CD4-positive, alpha-beta T cell treated with Interleukin-2 at 100 ng/mL for 4 hours (primary cell): Measurements from ENCODE around the gene PEPD.

Experiments used
- DNase-seq: peaks from one replicate; pipeline ENCODE4 v3.0.0-alpha.2; 2020; ENCODE audit warnings: low spot score

PEPD gene

GRCh38 chr19:33511346-33511745 lies 10.2 kb downstream of the PEPD start:
- DNase-seq = no peak

GRCh38 chr19:33510462-33511194 lies 11.0 kb downstream of the PEPD start:
- no peak for DNase-seq

GRCh38 chr19:33509774-33510173 lies 11.8 kb downstream of the PEPD start:
- no peak for DNase-seq

DNA sequence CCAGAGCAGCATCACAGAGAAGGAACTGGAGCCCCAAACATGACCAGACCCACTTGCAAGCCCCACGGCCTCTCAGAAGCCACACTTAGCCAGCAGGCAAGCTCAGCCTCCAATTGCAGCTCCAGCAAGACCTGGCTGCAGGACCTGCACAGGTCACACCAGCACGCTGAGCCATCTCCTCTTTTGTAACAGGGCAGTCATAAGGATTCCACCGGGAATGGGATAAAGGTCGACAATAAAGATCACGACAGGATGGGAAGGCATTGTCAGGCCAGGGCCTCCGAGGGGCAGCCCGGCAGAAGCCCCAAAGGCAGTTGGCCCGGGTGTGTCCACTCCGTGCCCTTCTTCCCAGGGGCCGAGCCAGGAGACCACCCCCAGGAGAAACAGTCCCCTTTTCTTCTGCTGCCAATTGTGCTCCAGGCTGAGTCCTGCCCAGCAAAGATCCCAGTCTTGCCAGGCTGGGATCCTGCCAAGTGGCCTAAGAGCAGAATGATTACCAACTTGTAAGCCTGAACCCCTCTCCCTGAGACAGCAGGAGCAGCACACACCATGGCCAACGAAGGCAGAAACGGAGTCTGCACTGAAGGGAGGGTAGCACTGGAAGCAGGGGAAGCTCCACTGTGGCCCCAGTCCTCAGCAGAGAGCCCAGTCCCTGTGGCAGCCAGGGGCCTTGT lies 12.5 kb downstream of the PEPD start:
- DNase-seq = no peak

DNA sequence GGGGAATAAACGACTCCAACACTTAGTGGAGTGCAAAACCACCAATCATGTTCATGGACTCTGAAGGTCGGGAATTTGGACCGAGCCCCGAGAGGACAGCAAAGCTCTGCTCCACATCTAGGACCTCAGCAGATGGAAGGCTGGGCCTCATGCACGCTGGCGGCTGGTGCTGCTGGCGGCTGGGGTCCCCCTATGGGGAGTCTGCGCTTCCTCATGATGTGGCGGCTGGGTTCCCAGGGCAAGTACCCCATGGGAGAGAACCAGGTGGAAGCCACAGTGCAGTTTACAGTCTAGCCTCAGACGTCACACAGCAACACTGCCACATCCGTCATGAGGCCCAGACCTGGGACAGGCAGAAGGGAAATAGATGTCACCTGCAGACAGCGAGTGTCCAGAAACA lies 13.2 kb downstream of the PEPD start:
- no peak for DNase-seq

DNA sequence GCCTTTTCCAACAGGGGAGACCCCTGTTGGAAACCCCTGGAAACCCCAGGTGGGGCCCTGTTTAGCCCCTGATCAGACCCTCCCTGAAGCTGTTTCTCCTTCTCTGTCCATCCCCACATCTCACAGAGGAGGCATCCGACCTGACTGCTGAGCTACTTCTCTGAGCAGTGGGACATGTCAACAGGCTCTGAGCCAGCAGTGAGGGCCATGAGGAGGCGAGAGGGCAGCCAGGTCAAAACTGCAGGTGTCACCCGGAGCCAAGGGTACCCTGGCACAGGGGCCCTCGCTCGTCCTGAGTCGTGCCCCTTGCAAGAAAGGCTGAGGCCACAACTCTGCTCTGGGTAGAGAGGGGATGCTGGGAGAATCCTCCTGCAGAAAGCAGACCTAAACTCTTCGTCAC lies 13.6 kb downstream of the PEPD start:
- DNase-seq = no peak

GRCh38 chr19:33507021-33507956 lies 14.3 kb downstream of the PEPD start:
- DNase-seq = no peak

DNA sequence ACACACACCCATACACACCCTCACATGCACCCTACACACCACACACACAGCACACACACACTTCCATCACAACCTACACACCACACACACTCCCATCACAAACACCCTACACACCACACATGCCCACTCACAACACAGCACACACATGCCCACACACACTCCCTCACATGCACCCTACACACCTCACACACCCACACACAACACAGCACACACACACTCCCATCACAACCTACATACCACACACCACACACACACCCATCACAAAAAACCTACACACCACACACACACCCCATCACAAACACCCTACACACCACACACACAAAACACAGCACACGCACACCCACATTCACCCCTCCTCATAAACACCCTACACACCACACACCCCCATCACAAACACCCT lies 15.1 kb downstream of the PEPD start:
- DNase-seq = no peak

DNA sequence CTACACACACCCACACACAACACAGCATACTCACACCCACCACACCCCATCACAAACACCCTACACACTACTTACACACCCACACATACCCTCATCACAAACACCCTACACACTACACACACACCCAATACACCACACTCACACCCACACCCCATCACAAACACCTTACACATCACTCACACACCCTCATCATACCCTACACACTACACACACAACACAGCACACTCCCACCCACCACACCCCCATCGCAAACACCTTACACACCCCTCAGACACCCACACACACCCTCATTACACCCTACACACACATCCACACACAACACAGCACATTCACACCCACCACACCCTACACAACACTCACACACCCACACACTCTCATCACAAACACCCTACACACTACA lies 15.8 kb downstream of the PEPD start:
- no peak for DNase-seq

- no peak for DNase-seq
Observed at GRCh38 chr19:33505148-33505547, 16.4 kb downstream of the PEPD start.

GRCh38 chr19:33504058-33504444 lies 17.5 kb downstream of the PEPD start:
- DNase-seq = no peak

GRCh38 chr19:33503433-33504057 lies 18.0 kb downstream of the PEPD start:
- no peak for DNase-seq

- DNase-seq = no peak
Observed at GRCh38 chr19:33503030-33503429, 18.6 kb downstream of the PEPD start.

GRCh38 chr19:33502521-33502920 lies 19.1 kb downstream of the PEPD start:
- DNase-seq = no peak

DNA sequence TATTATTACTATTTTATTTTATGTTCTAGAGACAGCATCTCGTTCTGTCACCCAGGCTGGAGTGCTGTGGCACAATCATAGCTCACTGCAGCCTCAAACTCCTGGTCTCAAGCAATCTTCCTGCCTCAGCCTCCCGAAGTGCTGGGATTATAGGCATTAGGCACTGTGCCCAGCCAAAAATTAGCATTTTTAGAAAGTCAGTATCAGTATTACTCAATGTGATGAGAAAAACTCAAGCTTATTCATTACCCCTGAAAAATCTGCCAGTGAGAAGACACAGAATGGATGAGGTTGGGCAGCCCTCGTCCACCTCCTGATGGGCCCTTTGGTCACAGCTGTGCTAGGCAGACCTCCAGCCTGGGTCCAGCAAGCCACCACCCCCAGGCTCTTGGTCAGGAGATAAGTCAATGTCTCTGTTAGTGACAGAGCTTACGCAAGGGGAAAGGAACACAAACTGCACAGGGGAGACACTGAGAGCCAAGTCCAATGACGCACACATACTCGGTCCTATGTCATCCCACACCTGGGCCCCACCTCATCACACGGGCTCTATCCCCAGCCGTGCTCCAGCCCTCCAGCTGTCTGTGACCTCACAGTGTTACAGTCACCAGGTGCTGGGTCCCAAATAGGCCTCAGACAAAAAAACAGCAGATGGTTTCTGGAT lies 19.8 kb downstream of the PEPD start:
- DNase-seq = no peak

DNA sequence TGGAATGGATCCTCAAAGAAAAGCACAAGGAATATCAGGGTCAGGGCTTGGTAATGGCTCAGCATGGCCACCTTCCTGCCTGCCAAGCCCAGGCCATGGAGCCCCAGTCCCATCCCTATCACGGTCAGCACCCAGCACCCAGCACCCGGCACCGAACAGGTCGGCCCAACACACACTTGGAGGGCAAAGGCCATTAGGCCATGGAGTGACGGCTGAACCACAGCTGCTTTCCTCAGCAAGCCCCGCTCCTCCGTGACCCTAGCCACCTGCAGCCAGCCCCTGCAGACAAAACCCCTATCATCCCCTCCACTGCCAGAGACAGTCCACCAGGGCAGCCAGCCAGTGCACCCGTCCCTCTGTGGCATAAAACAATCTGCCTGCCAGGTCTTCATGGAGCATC lies 20.6 kb downstream of the PEPD start:
- no peak for DNase-seq

DNA sequence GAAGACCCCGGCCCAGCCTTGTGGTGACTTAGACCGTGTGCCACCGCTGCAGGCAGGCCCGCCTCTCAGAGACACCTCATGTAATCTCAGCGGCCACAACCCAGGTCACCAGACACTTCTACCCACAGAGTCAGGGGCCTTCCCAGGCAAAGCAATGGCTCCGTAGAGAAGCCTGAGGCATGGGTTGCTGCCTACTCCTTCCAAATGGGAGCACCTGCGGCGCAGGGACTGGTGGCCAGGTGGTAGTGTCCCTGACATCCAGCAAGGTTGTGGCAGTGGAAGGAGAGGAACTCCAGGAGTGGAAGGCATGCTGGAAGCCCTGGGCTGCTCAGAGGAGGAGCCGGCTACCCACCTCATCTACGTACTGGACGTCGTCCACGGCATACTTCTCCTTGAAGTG lies 21.0 kb downstream of the PEPD start:
- no peak for DNase-seq

DNA sequence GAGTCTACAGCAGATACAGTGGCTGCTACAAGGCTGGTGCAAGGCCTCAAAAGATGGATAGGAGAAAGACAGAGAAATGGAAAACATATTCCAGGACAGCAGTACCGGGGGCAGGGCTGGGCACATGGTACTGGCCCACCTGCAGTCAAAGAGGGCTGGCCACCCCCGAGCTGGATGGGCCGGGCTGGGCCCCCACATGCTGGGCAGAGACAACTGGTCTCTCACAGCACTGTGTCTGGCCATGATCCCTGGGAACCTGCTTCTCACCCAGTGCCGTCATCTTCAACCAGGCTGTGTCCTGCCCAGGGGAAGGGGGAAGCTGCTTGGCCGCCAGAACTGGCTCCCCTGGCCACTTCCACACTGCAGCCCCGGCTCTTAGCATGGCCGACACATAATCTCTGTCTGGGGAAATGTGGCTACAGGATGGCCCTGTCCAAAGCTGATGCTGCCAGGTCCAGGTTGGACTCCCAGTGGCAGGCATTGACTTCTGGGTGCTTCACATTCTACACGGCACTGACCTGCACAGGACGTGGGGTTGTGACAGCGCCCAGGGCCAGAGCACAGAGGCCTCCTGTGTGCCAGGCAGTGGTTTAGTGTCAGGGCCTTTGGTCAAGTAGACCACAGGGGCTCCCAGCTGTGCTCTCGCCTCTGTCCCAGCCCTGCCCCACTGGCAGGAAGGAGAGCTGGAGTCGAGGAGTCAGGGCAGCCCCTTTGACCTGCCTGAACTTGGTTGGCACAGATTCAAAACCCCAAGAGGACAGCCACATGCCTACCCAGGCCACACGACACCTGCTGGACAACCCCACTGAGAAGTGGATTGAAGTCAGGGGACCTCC lies 21.7 kb downstream of the PEPD start:
- DNase-seq = no peak

- no peak for DNase-seq
Observed at GRCh38 chr19:33499248-33499647, 22.3 kb downstream of the PEPD start.

DNA sequence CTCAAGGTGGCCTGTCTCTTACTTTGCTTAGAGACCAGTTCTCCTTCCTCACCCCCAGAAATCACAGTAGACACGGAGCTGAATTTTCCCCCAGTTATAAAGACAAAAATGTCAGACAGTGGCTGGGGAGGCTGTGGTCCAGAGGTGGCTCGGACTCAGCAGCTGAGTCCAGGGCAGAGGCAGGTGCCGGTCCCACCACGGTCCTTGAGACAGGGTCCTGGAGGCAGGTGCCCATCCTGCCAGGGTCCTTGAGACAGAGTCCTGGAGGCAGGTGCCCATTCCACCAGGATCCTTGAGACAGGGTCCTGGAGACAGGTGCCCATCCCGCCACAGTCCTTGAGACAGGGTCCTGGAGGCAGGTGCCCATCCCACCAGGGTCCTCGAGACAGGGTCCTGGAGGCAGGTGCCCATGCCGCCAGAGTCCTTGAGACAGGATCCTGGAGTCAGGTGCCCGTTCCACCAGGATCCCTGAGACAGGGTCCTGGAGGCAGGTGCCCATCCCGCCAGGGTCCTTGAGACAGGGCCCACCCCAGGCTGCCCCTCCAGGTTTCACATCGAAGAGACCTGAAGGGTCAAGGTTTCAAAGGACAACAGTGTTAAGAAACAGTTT lies 23.1 kb downstream of the PEPD start:
- DNase-seq = no peak
